GM18909 (cell line): Measurements from ENCODE around the gene DDX3Y.

Source experiments
- ATAC-seq: cut with Tn5 transposase; IDR thresholded peaks from one replicate; pipeline ENCODE4 v1.9.1; 2021; ENCODE audit warnings: mild to moderate bottlenecking; ENCODE audit not compliant: unreplicated experiment, poor library complexity

The DDX3Y gene

GRCh38 chrY:12904618-12905516 is at the start of gene DDX3Y:
Gene DDX3Y, plus strand, starts transcription at chrY:12904868. Its CDS starts 69 bp downstream, at chrY:12904937.
- ATAC-seq = no peak

GRCh38 chrY:12855791-12856275 is 48.8 kb upstream of the DDX3Y start:
- no peak for ATAC-seq

DNA sequence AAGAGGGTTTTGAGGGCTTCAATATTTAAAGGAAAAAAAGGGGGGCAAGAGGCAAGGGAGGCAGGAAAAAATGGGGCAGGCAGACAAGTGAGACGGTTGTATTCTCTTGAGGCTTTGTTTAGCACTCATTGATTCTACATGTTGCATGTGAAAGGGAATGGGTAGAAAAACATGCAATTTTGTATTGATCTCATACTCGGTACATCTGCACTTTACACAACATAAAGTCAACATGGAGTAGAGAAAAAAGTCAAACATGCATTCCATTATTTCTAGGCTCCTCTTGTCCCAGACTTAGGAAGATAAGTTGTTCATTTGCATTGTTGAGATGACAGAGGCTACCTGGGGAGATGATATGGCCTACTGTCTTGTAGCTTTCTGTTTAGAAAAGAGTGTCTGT is 36.7 kb upstream of the DDX3Y start:
- no peak for ATAC-seq

- no peak for ATAC-seq
Observed at GRCh38 chrY:12896973-12897372, 7.7 kb upstream of the DDX3Y start.

DNA sequence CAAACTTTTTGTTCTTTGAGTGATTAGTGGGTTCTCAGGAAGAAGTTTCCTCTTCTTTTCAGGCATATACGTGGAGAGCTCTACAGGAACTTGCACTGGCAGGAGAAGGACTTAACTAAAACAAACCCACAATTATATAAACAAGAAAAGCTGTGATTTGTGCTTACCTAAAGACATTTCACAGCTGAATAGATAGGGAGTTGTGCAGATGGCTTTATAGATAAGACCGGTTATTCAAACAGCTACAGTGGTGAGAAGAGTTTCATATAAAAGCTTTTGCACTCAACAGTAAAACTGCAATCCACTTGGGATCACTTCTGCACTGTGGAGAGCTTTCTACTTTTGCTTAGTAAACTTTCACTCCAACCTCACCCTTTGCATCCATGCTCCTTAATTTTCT is 6.1 kb upstream of the DDX3Y start:
- ATAC-seq = no peak

DNA sequence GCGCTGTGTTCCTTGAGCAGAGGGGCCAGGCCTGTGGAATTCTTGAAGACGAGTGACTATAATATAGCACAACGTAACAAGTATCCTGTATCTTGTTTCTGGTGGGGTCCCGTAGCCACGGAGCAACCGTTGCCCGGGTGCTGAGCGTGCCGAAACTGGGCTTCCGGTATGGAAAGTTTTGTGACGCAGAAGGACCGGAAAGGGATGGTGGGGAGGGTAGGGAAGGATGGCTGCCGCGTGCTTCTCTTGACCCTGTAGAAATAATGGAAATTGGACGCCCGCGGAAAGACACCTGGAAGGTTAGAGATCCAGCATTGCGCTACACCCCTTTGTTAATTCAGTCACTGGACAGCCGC is 827 bp downstream of the DDX3Y start:
- ATAC-seq = no peak

GRCh38 chrY:12905895-12906294 is 1.2 kb downstream of the DDX3Y start:
- no peak for ATAC-seq

- no peak for ATAC-seq
Observed at GRCh38 chrY:12913541-12913940, 8.9 kb downstream of the DDX3Y start.

DNA sequence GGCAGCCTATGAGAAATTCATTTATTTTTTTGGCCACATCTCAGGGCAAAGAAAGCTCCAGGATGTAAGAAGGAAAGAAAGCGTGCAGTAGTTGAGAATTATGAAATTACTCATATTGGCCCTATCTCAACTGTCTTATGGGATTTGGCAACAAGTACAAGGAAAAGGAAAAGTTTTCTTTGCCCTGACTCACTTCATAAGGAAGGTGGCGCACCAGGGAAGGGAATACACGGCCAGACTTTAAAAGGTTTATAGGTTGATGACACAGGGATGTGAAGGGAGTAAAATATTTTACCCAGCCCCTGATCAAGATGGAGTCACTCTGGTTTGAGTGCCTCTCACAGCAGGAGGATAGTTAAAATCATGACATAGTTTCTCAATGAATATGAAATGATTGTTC is 23.4 kb downstream of the DDX3Y start:
- no peak for ATAC-seq

DNA sequence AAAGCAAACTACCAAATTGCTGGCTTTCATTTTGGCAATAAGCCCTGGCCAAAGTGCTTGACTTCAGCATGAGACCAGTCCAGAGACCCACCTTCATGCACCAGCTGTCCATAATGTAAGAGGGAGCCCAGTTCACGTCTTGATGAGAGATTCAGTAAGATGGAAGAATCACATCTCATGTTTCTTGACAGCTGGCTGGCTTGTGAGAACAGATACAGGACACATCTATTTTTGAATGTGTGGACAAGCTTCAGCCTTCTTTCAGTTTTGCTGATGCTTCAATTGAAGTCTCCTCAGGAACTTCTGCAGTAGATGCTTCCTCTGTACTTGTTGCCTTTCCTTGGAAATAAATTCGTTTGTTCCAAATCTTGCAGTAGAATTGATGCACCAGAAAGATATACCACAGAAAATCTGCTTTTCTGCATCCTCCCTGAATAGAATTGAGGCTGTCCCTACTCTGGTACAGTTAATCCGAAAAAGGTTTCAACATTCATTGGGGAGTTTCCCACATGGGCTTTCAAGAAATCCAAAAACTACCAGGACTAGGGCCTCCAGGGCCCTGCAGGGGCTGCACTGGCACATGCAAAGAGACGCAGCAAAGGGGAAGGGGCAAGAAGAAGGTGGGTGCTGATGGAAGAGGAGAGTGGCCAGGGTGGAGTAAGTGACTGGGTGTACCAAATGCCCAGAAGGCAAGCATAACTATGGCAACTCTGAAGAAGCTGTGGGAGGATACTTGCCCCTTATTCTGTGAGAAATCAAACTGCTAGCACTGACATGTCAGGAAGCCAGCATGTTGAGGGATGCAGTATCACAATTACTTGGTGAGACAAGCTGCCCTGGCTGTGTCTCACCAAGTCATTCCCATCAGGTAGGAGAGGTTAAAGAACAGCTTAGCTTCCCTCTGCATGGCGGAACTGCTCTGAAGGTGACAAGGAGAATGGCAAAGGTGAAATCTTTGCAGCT is 37.3 kb downstream of the DDX3Y start:
- ATAC-seq = no peak
